WI38 (cell line): ENCODE results near the gene APOL5.
"Not testable (repeated sequence)": the region's sequence is repeated elsewhere in the genome, so short reads cannot be mapped to it uniquely, and the experiment has no call there.

Source experiments
- H3K4me3 ChIP-seq: 2 replicates; pipeline ENCODE4 v1.5.1; 2011; ENCODE audit warnings: low read depth, mild to moderate bottlenecking, control low read depth, low read length
- CTCF ChIP-seq: IDR thresholded peaks from 2 replicates; pipeline ENCODE4 v1.5.1; 2012; ENCODE audit warnings: low read depth, mild to moderate bottlenecking, control low read depth, low read length

The APOL5 gene

GRCh38 chr22:35695202-35695601, 22.5 kb upstream of the APOL5 start:
- no peak overlapping the region for H3K4me3 ChIP-seq
- TF ChIP-seq CTCF = no peak

DNA sequence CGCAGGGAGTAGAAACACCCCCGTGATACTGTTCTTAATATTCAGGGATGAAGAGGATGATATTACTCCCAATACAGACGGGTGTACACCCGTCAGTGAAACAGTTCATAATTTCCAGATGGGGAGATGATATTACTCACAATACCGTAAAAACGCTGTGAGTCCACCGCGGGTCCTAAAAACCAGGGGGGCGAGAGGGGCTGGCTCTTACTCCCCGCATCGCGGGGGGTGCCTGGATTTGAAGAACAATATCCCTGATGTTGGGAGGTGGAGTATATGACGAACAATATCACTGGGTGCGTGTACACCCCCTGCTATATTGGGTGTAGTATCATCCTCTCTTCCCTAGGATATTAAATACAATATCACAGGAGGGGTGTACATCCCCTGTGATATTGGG, 20.5 kb upstream of the APOL5 start:
- H3K4me3 ChIP-seq = no peak overlapping the region
- TF ChIP-seq CTCF = no peak

DNA sequence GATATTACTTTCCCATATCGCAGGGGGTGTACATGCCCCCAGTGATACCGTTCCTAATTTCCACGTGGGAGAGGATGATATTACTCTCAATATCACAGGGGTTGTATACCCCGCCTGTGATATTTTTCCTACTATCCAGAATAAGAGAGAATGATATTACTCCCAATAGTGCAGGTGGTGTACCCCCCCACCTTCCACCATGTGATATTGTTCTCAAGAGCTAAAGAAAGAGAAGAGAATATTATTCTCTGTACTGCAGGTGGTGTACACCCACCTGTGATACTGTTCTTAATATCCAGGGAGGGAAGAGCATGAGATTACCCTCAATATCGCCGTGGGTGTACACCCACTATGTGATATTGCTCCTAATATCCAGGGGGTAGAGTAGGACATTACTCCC, 17.8 kb upstream of the APOL5 start:
- not testable (repeated sequence) for H3K4me3 ChIP-seq

GRCh38 chr22:35703861-35704584, 13.6 kb upstream of the APOL5 start:
- no peak overlapping the region for H3K4me3 ChIP-seq
- no peak for TF ChIP-seq CTCF

DNA sequence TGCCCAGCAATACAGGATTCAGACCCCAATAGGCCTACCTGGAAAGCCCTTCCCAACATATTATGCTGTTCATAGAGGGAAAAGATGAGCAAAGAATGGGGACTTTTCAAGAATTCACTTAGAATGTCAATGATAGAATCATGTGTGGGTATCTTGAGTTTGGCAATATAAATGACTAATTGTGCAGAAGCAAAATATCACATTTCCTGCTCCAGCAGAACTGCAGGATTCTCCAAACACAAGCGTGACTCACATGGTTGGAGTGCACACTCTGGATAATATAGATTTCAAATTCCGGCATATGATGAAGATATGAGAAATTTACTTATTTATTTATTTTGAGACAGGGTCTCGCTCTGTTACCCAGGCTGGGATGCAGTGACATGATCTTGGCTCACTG, 12.5 kb upstream of the APOL5 start:
- H3K4me3 ChIP-seq = no peak overlapping the region
- no peak for TF ChIP-seq CTCF

- no peak for TF ChIP-seq CTCF
- H3K4me3 ChIP-seq = no peak overlapping the region
Observed at GRCh38 chr22:35708453-35708852, 9.2 kb upstream of the APOL5 start.

GRCh38 chr22:35708917-35709316, 8.8 kb upstream of the APOL5 start:
- no peak overlapping the region for H3K4me3 ChIP-seq
- no peak for TF ChIP-seq CTCF

DNA sequence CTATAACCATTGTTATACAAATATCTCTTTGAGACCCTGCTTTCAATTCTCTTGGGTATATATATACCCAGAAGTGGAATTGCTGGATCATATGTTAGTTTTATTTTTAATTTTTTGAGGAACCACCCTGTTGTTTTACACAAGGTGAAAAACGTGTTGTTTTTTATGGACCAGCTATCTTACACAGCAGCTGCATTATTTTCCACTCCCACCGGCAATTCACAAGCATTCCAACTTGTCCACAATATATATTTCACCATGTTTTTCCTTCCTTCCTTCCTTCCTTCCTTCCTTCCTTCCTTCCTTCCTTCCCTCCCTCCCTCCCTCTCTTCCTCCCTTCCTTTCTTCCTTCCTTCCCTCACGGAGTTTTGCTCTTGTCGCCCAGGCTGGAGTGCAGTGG, 6.3 kb upstream of the APOL5 start:
- H3K4me3 ChIP-seq = no peak overlapping the region
- TF ChIP-seq CTCF = no peak
